Measurements from ENCODE around the gene KRTAP9-1.

DNA sequence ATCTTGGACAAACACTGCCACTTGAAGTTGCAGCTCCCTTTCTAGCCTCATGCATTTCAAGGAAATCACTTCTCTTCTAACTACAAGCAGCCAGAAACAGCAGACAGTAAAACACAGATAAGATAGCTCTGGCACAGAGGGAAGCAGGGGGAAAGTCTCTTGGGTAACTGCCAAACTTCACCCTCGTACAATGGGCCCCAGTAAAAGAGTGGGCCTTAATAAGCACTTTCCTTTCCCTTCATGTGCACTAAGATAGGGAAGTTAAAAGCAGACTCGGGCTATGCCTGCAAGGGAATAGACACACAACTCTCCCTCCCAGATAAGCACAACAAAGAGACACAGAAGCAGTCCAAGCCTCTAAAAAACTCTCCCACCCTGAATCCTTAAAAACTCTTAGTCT, 35.8 kb upstream of the KRTAP9-1 start:
- TF ChIP-seq CTCF (IDR thresholded peaks at IDR 0.05) (no peak), POLR2A (IDR thresholded peaks at IDR 0.05) (no peak)
